HepG2 (cell line): ENCODE results near the gene NRSN2. TPM values are rescaled to one million over a fixed set of nuclear protein-coding genes. Genes with fewer than 3 reads are reported as not detected.

Experiments used
- ATF1 ChIP-seq: IDR thresholded peaks from 2 replicates; pipeline ENCODE4 v1.6.1; 2016; ENCODE audit warnings: mild to moderate bottlenecking, control low read depth
- BORCS8-MEF2B ChIP-seq: sonication (generic); formaldehyde crosslinking; IDR thresholded peaks from 2 replicates; pipeline ENCODE4 v1.8.0; 2022; ENCODE audit warnings: mild to moderate bottlenecking, missing genetic modification reagents
- CREM ChIP-seq, 2 experiments: sonication (generic) in 1 of 2; formaldehyde crosslinking in 1 of 2; IDR thresholded peaks; 2 replicates each; pipeline versions ENCODE4 v1.4.0 to v1.6.1; 2016 to 2020; ENCODE audit warnings: antibody characterized with exemption in 1 of 2, mild to moderate bottlenecking in 1 of 2, missing genetic modification reagents in 1 of 2
- DMAP1 ChIP-seq: IDR thresholded peaks from 2 replicates; pipeline ENCODE4 v1.6.1; 2016
- ESRRA ChIP-seq: sonication (generic); formaldehyde crosslinking; IDR thresholded peaks from 2 replicates; pipeline ENCODE4 v1.5.1; 2020; ENCODE audit warnings: mild to moderate bottlenecking, low read depth, missing genetic modification reagents
- HNF4G ChIP-seq, 2 experiments: sonication (generic) in 1 of 2; formaldehyde crosslinking in 1 of 2; IDR thresholded peaks; 2 replicates each; pipeline versions ENCODE4 v1.4.0 to v1.6.1; 2011 to 2020; ENCODE audit warnings: borderline replicate concordance in 2 of 2, low read depth in 2 of 2, mild to moderate bottlenecking in 2 of 2, low read length in 1 of 2, missing genetic modification reagents in 1 of 2, moderate library complexity in 1 of 2
- MZF1 ChIP-seq: sonication (generic); formaldehyde crosslinking; IDR thresholded peaks from 2 replicates; pipeline ENCODE4 v1.8.1; 2023; ENCODE audit warnings: mild to moderate bottlenecking, missing genetic modification reagents, borderline replicate concordance
- PATZ1 ChIP-seq: sonication (generic); formaldehyde crosslinking; IDR thresholded peaks from 2 replicates; pipeline ENCODE4 v1.4.0; 2020; ENCODE audit warnings: missing genetic modification reagents
- REST ChIP-seq, 2 experiments: IDR thresholded peaks; 2 replicates each; pipeline ENCODE4 v1.6.1; 2011 to 2012; ENCODE audit warnings: low read length in 2 of 2, borderline replicate concordance in 1 of 2, low read depth in 1 of 2, mild to moderate bottlenecking in 1 of 2, moderate library complexity in 1 of 2
- YY1 ChIP-seq: IDR thresholded peaks from 2 replicates; pipeline ENCODE4 v1.6.1; 2011; ENCODE audit warnings: low read length, low read depth, moderate library complexity, mild to moderate bottlenecking; ENCODE audit not compliant: insufficient read depth, insufficient replicate concordance
- ZBTB33 ChIP-seq: sonication (generic); formaldehyde crosslinking; IDR thresholded peaks from 2 replicates; pipeline ENCODE4 v1.4.0; 2020; ENCODE audit warnings: missing genetic modification reagents
- ZNF431 ChIP-seq: sonication (generic); formaldehyde crosslinking; IDR thresholded peaks from 2 replicates; pipeline ENCODE4 v1.9.0; 2022; ENCODE audit warnings: missing genetic modification reagents, low read depth, mild to moderate bottlenecking, borderline replicate concordance
- ZNF441 ChIP-seq: sonication (generic); formaldehyde crosslinking; IDR thresholded peaks from 2 replicates; pipeline ENCODE4 v1.7.0; 2021; ENCODE audit warnings: missing genetic modification reagents, borderline replicate concordance
- ZNF550 ChIP-seq: sonication (generic); formaldehyde crosslinking; IDR thresholded peaks from 2 replicates; pipeline ENCODE4 v1.4.0; 2020; ENCODE audit warnings: mild to moderate bottlenecking, missing genetic modification reagents, borderline replicate concordance
- ZNF670 ChIP-seq: sonication (generic); formaldehyde crosslinking; IDR thresholded peaks from 2 replicates; pipeline ENCODE4 v1.8.0; 2022; ENCODE audit warnings: mild to moderate bottlenecking, missing genetic modification reagents, borderline replicate concordance
- ZNF749 ChIP-seq: sonication (generic); formaldehyde crosslinking; IDR thresholded peaks from 2 replicates; pipeline ENCODE4 v1.8.0; 2022; ENCODE audit warnings: mild to moderate bottlenecking, missing genetic modification reagents, moderate library complexity, borderline replicate concordance
- polyA plus RNA-seq, 8 experiments: library from polyadenylated mRNA; depleted of rRNA in 3 of 8; stranded (reverse) in 7 of 8; unstranded in 1 of 8; fragments of >200 nt; fragmentation: Illumina TruSeq in 4 of 8; extraction: Trizol in 4 of 8; gene quantifications; 2 replicates each; pipeline versions ENCODE4 v1.2.1 to v1.2.3, GENCODE V29; 2011 to 2016; ENCODE audit warnings: low read depth in 4 of 8, missing spikeins in 1 of 8, mixed read lengths in 1 of 8; ENCODE audit not compliant: insufficient read depth in 1 of 8
- total RNA-seq, 5 experiments: library from RNA; depleted of rRNA; stranded (reverse); fragments of >200 nt; fragmentation: Illumina TruSeq; extraction: Trizol; gene quantifications; 2 replicates each; pipeline ENCODE4 v1.2.3, GENCODE V29; 2016; ENCODE audit warnings: low read depth in 1 of 5

Gene NRSN2
- total and polyA plus RNA-seq, 2 of the 13 experiments (the other 11 are each of a cell fraction or from before 2014, with no cell fraction given) = 32.3 to 49.4 TPM

GRCh38 chr20:401682-402495 lies 55.0 kb downstream of the NRSN2 start (continued):
- TF ChIP-seq BORCS8-MEF2B (CRISPR knock-in tag) (peak; percentile 78; the same call in 1 of the 2 replicates), MZF1 (no peak), ZNF550 (CRISPR knock-in tag) (no peak), ZNF441 (CRISPR knock-in tag) (no peak), CREM (IDR thresholded peaks at IDR 0.05) (peak; percentile 96), CREM (CRISPR knock-in tag; IDR thresholded peaks at IDR 0.05) (no peak), ZBTB33 (CRISPR knock-in tag) (0 out of 2 replicates have a peak, but pooled peaks have one; percentile 56), YY1 (no peak), DMAP1 (peak; percentile 99), REST (IDR thresholded peaks at IDR 0.05; ENCODE audit: borderline replicate concordance in 1 of 2, low read depth in 1 of 2, low read length in 2 of 2) (peak in 1 of 2 experiments; percentile 56; a peak in 2 of 4 replicates), HNF4G (IDR thresholded peaks at IDR 0.05; ENCODE audit: borderline replicate concordance, low read depth, low read length) (no peak; the same call in 1 of the 2 replicates), HNF4G (CRISPR knock-in tag; IDR thresholded peaks at IDR 0.05; ENCODE audit: borderline replicate concordance, low read depth) (no peak), ZNF749 (CRISPR knock-in tag) (peak; percentile 36; the same call in 1 of the 2 replicates), ZNF431 (CRISPR knock-in tag) (peak; percentile 23; the same call in 1 of the 2 replicates), PATZ1 (peak; percentile 68; the same call in 1 of the 2 replicates), ZNF670 (CRISPR knock-in tag) (no peak; the same call in 1 of the 2 replicates), ESRRA (CRISPR knock-in tag) (peak; percentile 28; the same call in 1 of the 2 replicates), ATF1 (CRISPR knock-in tag) (peak; percentile 96)
